Effector CD8-positive, alpha-beta T cell (primary cell): ENCODE results near the gene OSGIN1.

Experiments used
- DNase-seq: peaks from one replicate; lab custom pipeline; 2025; lab: John Stamatoyannopoulos, UW

Gene OSGIN1

DNA sequence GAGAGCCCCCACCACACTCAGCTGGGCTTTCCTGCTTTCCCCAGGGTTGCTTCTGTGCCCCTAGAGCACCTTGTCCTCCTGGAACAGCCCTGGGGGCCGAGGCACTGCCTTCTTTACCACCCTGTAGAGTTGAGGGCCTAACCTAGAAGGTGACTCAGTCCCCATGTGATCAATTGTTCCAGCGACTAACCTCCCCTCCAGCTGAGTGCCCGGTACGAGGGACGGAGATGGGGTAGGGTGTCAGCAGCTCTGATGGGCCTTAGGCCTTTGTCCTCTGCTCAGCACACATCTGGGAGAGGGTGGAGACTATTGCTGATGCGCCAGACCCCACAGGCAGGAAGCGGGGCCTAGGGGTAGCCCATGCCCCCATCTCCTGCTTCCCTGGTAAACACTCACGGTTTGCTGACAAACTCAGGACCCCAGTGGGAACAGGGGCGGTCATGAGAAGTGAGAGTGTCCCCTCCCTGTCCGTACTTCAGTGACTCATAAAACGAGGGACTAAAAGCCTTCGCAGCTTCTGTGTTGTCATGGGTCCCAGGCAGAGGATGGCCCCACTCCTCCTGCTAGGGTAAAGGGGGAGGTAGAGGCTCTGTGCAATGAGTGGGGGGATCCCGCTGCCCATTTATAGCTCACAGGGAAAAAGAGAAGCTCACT lies 48.1 kb downstream of the OSGIN1 start:
- no peak for DNase-seq

DNA sequence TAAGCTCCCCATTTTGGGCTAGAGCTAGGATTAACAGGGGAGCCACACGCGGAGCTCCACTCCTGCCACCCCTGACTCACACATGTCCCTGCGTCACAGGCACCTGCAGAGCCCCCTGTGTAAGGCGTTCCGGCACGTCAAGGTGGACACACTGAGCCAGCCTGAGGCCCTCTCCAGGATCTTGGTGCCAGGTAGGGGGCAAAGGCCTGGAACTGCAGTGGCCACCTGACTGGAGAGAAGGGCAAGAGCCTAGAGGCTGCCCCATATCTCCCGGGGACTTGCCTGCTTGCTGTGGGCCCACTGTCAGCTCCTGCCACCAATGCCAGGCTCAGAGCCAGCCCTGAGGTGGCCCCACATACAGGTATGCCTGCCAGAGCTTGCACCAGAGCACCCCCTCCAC lies 48.7 kb downstream of the OSGIN1 start:
- DNase-seq = no peak

DNA sequence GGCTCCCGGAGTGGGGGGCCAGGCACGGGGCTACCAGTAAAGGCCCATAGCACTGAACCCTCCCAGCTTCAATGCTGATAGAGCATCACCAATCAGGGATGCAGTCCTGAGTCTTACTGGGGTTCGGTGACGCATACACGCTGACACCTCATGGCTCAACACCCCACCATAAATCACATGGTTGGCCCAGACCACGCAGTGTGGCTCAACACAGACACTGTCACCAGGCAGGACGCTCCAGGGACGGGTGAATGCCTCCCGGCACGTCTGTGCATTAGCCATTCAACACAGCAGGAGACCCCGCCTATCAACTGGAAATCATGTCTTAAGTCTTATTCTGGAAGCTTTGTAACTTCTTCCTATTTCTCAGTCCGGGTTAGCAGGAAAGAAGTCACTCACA lies 50.0 kb downstream of the OSGIN1 start:
- DNase-seq = no peak

DNA sequence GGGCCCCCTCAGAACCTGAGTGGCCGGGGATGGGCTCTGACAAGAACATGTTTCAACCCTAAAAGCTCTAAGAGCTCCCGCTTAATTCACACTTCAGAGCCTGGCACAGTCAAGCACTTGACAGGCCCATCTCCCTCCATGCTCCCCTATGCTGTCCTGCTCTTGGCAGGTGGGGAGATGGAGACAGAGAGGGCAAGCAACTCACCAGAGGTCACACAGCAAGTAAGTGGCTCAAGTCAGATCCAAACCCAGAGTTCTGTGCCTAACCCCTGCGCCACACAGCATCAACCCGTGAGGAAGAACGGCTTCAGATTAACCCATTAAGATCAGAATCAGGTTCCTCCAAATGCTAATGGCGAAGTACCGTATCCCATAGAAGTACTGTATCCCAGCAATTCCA lies 51.4 kb downstream of the OSGIN1 start:
- DNase-seq = no peak

DNA sequence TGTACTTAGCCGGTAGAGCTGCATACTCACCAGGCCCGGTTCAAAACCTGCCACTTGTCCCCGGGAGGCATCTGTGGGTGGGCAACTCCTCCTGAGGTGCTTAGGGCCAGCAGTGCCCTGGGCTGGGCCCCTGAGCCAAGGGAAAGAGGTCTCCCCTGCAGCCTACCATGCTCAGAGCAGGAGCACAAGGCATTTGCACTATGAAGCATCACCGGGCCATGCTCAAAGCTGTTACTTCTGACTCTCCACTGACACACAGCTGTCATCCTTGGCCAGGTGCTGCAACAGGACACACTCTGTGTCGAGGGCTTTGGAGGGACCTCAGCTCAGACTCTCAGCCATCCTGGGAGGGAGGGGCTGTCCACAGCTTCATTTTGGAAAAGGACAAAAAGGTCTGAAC lies 52.4 kb downstream of the OSGIN1 start:
- DNase-seq = no peak

DNA sequence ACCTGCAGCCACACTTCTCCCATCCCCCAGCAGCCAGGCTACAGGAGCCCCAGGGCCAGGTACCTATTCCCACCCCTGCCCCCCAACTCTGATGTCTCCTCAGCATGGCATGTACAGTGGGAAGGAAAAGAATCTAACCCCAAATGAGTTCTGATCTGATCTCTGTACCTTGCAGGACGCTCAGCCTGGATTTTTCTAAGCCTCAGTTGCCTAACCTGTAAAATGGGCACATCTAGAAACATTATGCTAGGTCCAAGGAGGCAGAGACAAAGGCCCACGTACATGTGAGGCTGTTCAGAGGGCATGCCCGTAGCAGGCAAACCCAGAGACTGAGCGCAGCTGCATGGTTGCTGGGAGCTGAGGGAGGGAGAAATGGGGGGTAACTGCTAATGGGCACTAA lies 54.5 kb downstream of the OSGIN1 start:
- DNase-seq = no peak

DNA sequence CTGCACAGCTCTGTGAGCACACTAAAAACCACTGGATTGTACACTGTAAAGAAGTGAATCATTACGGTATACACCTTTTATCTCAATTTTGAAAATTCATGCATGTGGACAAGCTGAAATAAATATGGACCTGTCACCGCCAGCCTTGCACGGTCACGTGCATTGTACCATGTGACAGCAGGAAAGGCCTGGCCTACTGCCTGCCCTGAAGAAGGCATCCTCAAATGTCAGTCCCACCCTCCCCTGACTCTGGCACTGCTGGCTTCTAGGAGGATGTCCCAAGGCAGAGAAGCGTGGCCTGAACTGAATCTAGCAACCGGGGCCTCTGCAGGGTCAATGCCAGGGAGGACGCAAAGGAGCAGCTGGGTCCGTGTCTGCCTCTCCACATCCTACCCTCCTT lies 54.9 kb downstream of the OSGIN1 start:
- no peak for DNase-seq

DNA sequence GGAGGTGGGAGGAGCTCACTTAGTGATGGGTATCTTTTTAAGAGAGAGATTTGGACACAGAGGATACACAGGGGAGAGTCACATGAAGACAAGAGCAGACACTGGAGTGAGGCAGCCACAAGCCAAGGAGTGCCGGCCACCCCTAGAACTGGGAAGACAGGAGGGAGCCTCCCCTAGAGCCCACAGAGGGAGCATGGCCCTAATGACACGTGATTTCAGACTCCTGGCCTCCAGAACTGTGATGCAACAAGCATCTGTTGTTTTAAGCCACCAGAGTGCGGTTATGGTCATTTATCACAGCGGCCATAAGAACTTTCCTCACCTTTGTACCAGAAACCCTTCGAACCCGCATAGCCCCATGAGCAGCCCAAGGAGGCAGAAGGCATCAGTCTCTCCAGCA lies 56.2 kb downstream of the OSGIN1 start:
- DNase-seq = no peak

DNA sequence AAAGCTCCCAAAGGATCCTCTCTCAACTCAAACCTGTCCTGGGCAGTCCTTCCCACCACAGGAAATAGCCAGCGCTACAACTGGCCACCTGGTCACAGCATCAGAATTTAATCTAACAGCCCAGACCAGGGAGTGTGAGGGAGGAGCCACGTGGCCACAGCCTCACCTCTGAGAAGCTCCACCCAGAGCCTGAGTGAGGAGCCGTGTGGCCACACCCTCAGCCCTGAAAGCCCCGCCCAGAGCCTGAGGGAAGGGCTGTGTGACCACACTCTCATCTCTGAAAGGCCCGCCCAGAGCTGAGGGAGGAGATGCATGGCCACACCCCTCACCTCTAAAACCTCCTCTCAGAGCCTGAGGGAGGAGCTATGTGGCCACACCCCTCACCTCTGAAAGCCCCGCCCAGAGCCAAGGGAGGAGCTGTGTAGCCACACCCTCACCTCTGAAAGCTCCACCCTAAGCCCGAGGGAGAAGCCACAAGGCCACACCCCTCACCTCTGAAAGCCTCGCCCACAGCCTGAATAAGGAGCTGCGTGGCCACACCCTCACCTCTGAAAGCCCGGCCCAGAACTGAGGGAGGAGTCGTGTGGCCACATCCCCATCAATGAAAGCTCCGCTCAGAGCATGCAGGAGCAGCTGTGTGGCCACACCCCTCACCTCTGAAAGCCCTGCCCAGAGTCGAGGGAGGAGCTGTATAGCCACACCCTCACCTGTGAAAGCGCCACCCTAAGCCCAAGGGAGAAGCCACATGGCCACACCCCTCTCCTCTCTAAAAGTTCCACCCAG lies 60.9 kb downstream of the OSGIN1 start:
- peak; percentile 13 for DNase-seq

DNA sequence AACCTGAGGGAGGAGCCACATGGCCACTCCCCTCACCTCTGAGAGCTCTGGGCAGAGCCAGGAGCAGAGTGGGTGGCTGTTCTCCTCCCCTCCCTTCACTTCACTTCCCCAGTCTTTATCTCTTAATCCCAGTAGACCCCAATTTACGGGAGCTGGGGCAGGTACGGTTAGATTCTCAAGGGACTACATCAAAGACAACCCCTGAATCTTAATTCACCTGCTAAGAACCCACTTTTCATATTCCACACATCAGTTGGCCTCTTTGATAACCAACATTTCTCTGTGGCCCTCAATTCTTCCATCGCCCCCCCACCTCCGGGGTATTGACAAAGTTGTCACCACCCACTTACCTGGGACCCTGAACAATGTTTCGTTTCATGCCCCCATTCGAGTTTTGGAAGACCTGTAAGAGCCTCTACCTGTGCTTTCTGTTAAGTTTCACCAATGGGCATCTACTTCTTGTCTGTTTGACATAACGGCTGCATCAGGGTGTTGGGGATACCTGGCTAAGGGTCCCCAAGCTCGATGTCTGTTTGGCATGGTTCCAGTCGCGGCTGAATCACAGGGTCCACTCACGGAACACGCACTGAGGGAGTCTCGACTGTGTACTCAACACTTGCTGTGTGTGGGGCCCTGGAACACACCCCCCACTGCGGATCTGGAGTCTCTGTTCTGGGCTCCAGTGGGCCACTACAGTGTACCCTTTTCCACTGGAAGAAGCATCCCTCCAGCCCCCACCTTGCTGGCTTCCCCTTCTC lies 61.7 kb downstream of the OSGIN1 start:
- no peak for DNase-seq

DNA sequence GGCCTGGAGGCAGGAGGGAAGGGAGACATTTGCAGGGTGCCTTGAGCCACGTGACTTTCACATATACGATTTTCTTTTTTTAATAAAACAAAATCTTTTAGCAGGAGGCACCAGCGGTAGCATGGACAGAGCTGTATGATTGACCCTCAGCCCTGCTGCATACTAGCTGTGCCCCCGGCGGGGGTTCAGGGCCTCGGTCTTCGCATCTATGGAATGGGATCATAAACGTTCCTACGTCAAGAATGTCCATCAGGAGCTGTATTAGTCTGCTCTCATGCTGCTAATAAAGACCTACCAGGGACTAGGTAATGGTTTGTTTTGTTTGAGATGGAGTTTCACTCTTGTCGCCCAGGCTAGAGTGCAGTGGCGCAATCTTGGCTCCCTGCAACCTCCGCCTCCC lies 62.4 kb downstream of the OSGIN1 start:
- DNase-seq = no peak
